ENCODE data around the gene DCP1B.

Gene DCP1B

GRCh38 chr12:1993341-1993740 is 10.9 kb downstream of the DCP1B start:
- H3K36me3 ChIP-seq (ENCODE audit: low read length): no peaks in the 10 kb centered on the region

GRCh38 chr12:1992732-1993131 is 11.5 kb downstream of the DCP1B start:
- no peaks in the 10 kb centered on the region for H3K9me2 ChIP-seq (replicated peaks; ENCODE audit: insufficient read depth, low read length)
- H3K27ac ChIP-seq (ENCODE audit: low read depth, low read length): no peak overlapping the region
- no peak overlapping the region for H3K4me3 ChIP-seq (ENCODE audit: insufficient read depth, low read length, poor library complexity, severe bottlenecking)
- H3K79me2 ChIP-seq (ENCODE audit: insufficient read depth, low read length): no peaks in the 10 kb centered on the region
- no peaks in the 10 kb centered on the region for H3F3A ChIP-seq (ENCODE audit: insufficient read depth)
- no peak overlapping the region for H3K4me2 ChIP-seq (ENCODE audit: low read depth, low read length, poor library complexity, severe bottlenecking)
- H4K20me1 ChIP-seq (ENCODE audit: low read depth, low read length): no peaks in the 10 kb centered on the region
- no peaks in the 10 kb centered on the region for H3K27me3 ChIP-seq (ENCODE audit: low read length)
- H3K36me3 ChIP-seq (ENCODE audit: low read length): no peaks in the 10 kb centered on the region
- H2AFZ ChIP-seq (ENCODE audit: low read depth, low read length, severe bottlenecking): no peak overlapping the region
- TF ChIP-seq EZH2phosphoT487 (conservative IDR thresholded peaks at IDR 0.05; ENCODE audit: low read length): no peak
- TF ChIP-seq, protein P1, sequence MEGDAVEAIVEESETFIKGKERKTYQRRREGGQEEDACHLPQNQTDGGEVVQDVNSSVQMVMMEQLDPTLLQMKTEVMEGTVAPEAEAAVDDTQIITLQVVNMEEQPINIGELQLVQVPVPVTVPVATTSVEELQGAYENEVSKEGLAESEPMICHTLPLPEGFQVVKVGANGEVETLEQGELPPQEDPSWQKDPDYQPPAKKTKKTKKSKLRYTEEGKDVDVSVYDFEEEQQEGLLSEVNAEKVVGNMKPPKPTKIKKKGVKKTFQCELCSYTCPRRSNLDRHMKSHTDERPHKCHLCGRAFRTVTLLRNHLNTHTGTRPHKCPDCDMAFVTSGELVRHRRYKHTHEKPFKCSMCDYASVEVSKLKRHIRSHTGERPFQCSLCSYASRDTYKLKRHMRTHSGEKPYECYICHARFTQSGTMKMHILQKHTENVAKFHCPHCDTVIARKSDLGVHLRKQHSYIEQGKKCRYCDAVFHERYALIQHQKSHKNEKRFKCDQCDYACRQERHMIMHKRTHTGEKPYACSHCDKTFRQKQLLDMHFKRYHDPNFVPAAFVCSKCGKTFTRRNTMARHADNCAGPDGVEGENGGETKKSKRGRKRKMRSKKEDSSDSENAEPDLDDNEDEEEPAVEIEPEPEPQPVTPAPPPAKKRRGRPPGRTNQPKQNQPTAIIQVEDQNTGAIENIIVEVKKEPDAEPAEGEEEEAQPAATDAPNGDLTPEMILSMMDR (IDR thresholded peaks at IDR 0.05; ENCODE audit: insufficient read depth, low read length, poor library complexity, severe bottlenecking): no peak
- H3K9me3 ChIP-seq (ENCODE audit: insufficient read depth, low read length): no peaks in the 10 kb centered on the region
- H3K9ac ChIP-seq (ENCODE audit: low read length): no peak overlapping the region

More at GRCh38 chr12:1993341-1993740, 10.9 kb downstream of the DCP1B start:
- Histone ChIP-seq H3K9me3 (ENCODE audit: insufficient read depth, low read length) (no peaks in the 10 kb centered on the region), H3F3A (ENCODE audit: insufficient read depth) (no peaks in the 10 kb centered on the region), H3K9ac (ENCODE audit: low read length) (no peak overlapping the region), H3K79me2 (ENCODE audit: insufficient read depth, low read length) (no peaks in the 10 kb centered on the region), H3K27ac (ENCODE audit: low read depth, low read length) (no peak overlapping the region), H3K4me3 (ENCODE audit: insufficient read depth, low read length, poor library complexity, severe bottlenecking) (no peak overlapping the region), H3K27me3 (ENCODE audit: low read length) (no peaks in the 10 kb centered on the region), H3K4me2 (ENCODE audit: low read depth, low read length, poor library complexity, severe bottlenecking) (no peak overlapping the region), H3K9me2 (replicated peaks; ENCODE audit: insufficient read depth, low read length) (no peaks in the 10 kb centered on the region), H2AFZ (ENCODE audit: low read depth, low read length, severe bottlenecking) (no peak overlapping the region), H4K20me1 (ENCODE audit: low read depth, low read length) (no peaks in the 10 kb centered on the region)
- TF ChIP-seq, protein P1 (IDR thresholded peaks at IDR 0.05; ENCODE audit: insufficient read depth, low read length, poor library complexity, severe bottlenecking): no peak
- no peak for TF ChIP-seq EZH2phosphoT487 (conservative IDR thresholded peaks at IDR 0.05; ENCODE audit: low read length)

DNA sequence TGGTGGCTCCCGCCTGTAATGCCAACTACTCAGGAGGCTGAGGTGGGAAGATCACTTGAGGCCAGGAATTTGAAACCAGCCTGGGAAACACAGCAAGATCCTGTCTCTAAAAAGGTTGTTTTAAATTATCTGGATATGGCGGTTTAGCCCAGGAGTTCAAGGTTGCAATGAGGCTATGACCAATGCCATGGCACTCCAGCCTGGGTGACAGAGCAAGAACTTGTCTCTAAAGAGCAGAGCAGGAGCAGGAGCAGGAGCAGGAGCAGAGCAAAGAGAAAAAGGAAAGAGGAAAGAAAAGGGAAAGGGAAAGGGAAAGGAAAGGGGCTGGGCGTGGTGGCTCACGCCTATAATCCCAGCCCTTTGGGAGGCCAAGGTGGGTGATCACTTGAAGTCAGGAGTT is 15.1 kb downstream of the DCP1B start:
- Histone ChIP-seq H4K20me1 (ENCODE audit: low read depth, low read length) (no peaks in the 10 kb centered on the region), H3K4me2 (ENCODE audit: low read depth, low read length, poor library complexity, severe bottlenecking) (no peak overlapping the region), H3K9ac (ENCODE audit: low read length) (no peak overlapping the region), H3K79me2 (ENCODE audit: insufficient read depth, low read length) (no peaks in the 10 kb centered on the region), H3K36me3 (ENCODE audit: low read length) (0 out of 2 replicates have a peak, but pooled peaks cover 6% of the 10 kb centered on the region), H3K27me3 (ENCODE audit: low read length) (no peaks in the 10 kb centered on the region), H3K9me3 (ENCODE audit: insufficient read depth, low read length) (peaks cover 11% of the 10 kb centered on the region; the same call in 1 of the 2 replicates), H3K27ac (ENCODE audit: low read depth, low read length) (no peak overlapping the region), H3K9me2 (replicated peaks; ENCODE audit: insufficient read depth, low read length) (no peaks in the 10 kb centered on the region), H3K4me3 (ENCODE audit: insufficient read depth, low read length, poor library complexity, severe bottlenecking) (no peak overlapping the region), H3F3A (ENCODE audit: insufficient read depth) (no peaks in the 10 kb centered on the region), H2AFZ (ENCODE audit: low read depth, low read length, severe bottlenecking) (no peak overlapping the region)
- TF ChIP-seq, protein P1 (IDR thresholded peaks at IDR 0.05; ENCODE audit: insufficient read depth, low read length, poor library complexity, severe bottlenecking): no peak
- no peak for TF ChIP-seq EZH2phosphoT487 (conservative IDR thresholded peaks at IDR 0.05; ENCODE audit: low read length)

Data from SU-DHL-6 (cell line).